ENCODE measurements around the gene SLC23A3.

The SLC23A3 gene

GRCh38 chr2:219210886-219211362 lies 41.1 kb upstream of the SLC23A3 start:
- H3K36me3 Mint-ChIP-seq (ENCODE audit: low read depth): peaks cover 44% of the 10 kb centered on the region
- no peaks in the 10 kb centered on the region for H3K27me3 Mint-ChIP-seq (ENCODE audit: low read depth)
- peaks cover 28% of the 10 kb centered on the region for H3K4me1 Mint-ChIP-seq
- H3K4me3 Mint-ChIP-seq: peak overlapping the region in 1 of 3 experiments; percentile 64
- H3K9me3 Mint-ChIP-seq: no peaks in the 10 kb centered on the region
- H3K27ac Mint-ChIP-seq: no peak overlapping the region
- TF ChIP-seq, protein P1, sequence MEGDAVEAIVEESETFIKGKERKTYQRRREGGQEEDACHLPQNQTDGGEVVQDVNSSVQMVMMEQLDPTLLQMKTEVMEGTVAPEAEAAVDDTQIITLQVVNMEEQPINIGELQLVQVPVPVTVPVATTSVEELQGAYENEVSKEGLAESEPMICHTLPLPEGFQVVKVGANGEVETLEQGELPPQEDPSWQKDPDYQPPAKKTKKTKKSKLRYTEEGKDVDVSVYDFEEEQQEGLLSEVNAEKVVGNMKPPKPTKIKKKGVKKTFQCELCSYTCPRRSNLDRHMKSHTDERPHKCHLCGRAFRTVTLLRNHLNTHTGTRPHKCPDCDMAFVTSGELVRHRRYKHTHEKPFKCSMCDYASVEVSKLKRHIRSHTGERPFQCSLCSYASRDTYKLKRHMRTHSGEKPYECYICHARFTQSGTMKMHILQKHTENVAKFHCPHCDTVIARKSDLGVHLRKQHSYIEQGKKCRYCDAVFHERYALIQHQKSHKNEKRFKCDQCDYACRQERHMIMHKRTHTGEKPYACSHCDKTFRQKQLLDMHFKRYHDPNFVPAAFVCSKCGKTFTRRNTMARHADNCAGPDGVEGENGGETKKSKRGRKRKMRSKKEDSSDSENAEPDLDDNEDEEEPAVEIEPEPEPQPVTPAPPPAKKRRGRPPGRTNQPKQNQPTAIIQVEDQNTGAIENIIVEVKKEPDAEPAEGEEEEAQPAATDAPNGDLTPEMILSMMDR (IDR thresholded peaks at IDR 0.05; ENCODE audit: unreplicated experiment in 3 of 3): no peak

DNA sequence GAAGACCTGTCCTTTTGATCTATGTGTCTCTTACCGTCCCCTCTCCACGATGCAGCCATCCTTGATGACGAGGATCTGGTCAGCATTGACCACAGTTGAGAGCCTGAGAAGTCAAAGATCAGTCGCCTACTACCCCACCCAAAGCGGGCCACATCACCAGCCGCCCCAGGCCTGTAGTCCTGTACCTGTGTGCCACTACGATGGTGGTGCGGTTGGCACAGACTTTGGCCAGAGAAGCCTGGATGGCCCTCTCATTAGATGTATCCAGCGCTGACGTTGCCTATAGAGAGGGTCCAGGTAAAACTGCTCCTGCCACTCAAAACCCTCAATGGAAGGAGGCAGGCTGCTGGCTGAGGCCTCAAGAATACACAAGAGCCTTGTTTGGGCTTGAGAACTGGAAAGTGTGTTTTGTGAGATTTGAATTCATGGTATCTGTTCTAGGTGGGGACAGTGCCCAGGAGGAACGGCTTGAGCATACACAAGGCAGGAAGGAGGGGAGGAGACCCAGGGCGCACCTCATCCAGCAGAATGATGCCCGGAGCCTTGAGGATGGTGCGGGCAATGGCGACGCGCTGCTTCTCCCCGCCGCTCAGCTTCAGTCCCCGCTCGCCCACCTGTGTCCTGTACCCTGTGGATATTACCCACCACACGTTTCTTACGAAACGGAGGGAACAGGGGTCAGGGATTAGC lies 40.5 kb upstream of the SLC23A3 start:
- H3K4me1 Mint-ChIP-seq: peaks cover 28% of the 10 kb centered on the region
- H3K4me3 Mint-ChIP-seq: peak overlapping the region in 2 of 3 experiments; percentile 23 to 28
- H3K9me3 Mint-ChIP-seq: no peaks in the 10 kb centered on the region
- TF ChIP-seq, protein P1 (IDR thresholded peaks at IDR 0.05; ENCODE audit: unreplicated experiment in 3 of 3): no peak
- no peak overlapping the region for H3K27ac Mint-ChIP-seq
- H3K36me3 Mint-ChIP-seq (ENCODE audit: low read depth): peaks cover 44% of the 10 kb centered on the region
- no peaks in the 10 kb centered on the region for H3K27me3 Mint-ChIP-seq (ENCODE audit: low read depth)

- no peaks in the 10 kb centered on the region for H3K27me3 Mint-ChIP-seq (ENCODE audit: low read depth)
- TF ChIP-seq, protein P1 (IDR thresholded peaks at IDR 0.05; ENCODE audit: unreplicated experiment in 3 of 3): no peak
- peaks cover 23% of the 10 kb centered on the region for H3K4me1 Mint-ChIP-seq
- H3K9me3 Mint-ChIP-seq: no peaks in the 10 kb centered on the region
- H3K27ac Mint-ChIP-seq: no peak overlapping the region
- peaks cover 41% of the 10 kb centered on the region for H3K36me3 Mint-ChIP-seq (ENCODE audit: low read depth)
- H3K4me3 Mint-ChIP-seq: peak overlapping the region; percentile 54 to 97 (median 83)
These were observed 39.7 kb upstream of the SLC23A3 start for GRCh38 chr2:219209236-219210195.

DNA sequence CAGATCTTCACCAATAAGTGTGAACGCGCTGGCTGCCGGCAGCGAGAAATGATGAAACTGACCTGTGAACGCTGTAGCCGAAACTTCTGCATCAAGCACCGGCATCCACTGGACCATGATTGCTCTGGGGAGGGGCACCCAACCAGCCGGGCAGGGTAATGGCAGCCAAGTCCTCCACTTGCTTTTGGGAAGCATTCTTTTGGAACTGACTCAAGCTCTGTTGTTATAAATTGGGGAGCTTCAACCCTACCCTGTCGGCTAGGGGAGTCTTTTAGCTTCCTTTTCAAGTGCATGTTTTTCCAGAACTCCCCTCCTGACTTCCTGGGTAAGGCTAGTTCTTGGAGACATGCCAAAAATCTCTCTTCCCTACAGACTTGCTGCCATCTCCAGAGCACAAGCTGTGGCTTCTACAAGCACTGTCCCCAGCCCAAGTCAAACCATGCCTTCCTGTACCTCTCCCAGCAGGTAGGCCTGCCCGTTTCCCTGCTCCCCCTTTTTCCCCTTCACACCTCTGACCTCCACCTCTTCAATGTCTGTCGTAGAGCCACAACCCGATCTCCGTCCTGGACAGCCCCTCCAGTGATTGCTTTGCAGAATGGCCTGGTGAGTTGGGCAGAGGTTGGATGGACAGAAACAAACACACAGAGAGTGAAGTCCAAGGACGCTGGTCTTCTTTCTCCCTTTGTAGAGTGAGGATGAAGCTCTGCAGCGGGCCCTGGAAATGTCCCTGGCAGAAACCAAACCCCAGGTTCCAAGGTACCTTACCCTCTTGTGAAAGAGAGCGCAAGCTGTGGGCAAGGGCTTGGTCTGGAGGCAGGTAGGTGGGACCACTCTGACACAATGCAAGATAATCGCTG lies 38.3 kb upstream of the SLC23A3 start:
- TF ChIP-seq, protein P1 (IDR thresholded peaks at IDR 0.05; ENCODE audit: unreplicated experiment in 3 of 3): no peak
- peaks cover 5% of the 10 kb centered on the region for H3K27me3 Mint-ChIP-seq (ENCODE audit: low read depth)
- peak overlapping the region; percentile 83 to 97 (median 92) for H3K4me3 Mint-ChIP-seq
- H3K36me3 Mint-ChIP-seq (ENCODE audit: low read depth): peaks cover 31% of the 10 kb centered on the region
- H3K27ac Mint-ChIP-seq: peak overlapping the region; percentile 62 to 97 (median 85)
- peaks cover 23% of the 10 kb centered on the region for H3K4me1 Mint-ChIP-seq
- H3K9me3 Mint-ChIP-seq: no peaks in the 10 kb centered on the region

DNA sequence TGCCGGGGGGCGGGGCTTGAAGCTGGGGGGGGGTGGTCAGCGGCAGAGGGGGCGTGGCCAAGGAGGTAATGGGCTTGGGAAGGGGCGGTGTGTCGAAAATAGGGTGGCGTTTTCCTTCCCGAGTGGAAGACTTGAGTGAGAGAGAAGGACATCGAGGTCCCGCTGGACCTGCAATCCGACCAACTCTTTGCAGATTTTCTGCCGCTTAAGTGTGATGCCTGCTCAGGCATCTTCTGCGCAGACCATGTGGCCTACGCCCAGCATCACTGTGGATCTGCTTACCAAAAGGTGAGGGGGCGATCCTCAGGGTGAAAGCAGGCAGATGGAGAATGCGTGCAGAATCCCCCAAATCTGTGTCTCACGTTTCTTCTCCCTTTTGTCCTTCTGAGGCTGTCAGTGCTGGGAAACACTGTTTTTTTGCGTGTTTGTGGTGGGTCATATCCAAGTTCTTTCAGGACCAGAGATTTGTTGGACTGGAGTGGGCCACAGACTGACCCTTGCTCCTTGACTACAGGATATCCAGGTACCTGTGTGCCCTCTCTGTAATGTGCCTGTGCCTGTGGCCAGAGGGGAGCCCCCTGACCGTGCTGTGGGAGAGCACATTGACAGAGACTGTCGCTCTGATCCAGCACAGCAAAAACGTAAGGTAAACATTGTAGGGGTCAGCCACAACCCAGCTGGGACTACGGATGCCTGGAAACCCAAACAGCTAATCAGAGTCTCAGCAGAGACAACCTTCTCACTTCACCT lies 37.5 kb upstream of the SLC23A3 start:
- peak overlapping the region in 2 of 3 experiments; percentile 85 to 97 for H3K27ac Mint-ChIP-seq
- H3K27me3 Mint-ChIP-seq (ENCODE audit: low read depth): peaks cover 7% of the 10 kb centered on the region
- no peaks in the 10 kb centered on the region for H3K9me3 Mint-ChIP-seq
- H3K4me3 Mint-ChIP-seq: peak overlapping the region; percentile 83 to 97 (median 92)
- H3K4me1 Mint-ChIP-seq: peaks cover 23% of the 10 kb centered on the region
- H3K36me3 Mint-ChIP-seq (ENCODE audit: low read depth): peaks cover 27% of the 10 kb centered on the region
- TF ChIP-seq, protein P1 (IDR thresholded peaks at IDR 0.05; ENCODE audit: unreplicated experiment in 3 of 3): no peak
